Endothelial cell of umbilical vein (primary cell): Measurements from ENCODE around the gene UVRAG. TPM values are rescaled to one million over a fixed set of nuclear protein-coding genes. Genes with fewer than 3 reads are reported as not detected.

Experiments used
- BruUV-seq: library from RNA; stranded (reverse); fragments of 400-500 nt; replicated peaks from 2 replicates; lab custom pipeline; 2021; lab: Mats Ljungman, UMichigan
- CTCF ChIA-PET: fragments of 300-600, 350-600 bp; sonication (Branson Sonifier 250); formaldehyde crosslinking; loops from one replicate; lab custom pipeline; 2021; ENCODE audit warnings: antibody characterized with exemption, inconsistent platforms; lab: Charles Lee
- POLR2A ChIA-PET: fragments of 300-600, 350-600 bp; sonication (Branson Sonifier 250); formaldehyde crosslinking; loops from one replicate; lab custom pipeline; 2021; ENCODE audit warnings: antibody characterized with exemption, inconsistent platforms; lab: Charles Lee
- DNase-seq: peaks from one replicate; pipeline ENCODE4 v3.0.0-alpha.2; 2011; ENCODE audit warnings: low read depth, low spot score
- FAIRE-seq: peaks from 2 replicates; lab custom pipeline; 2011; peaks lifted over from hg19 to GRCh38; lab: Jason Lieb, UNC
- H2AFZ ChIP-seq: 2 replicates; pipeline ENCODE4 v1.6.0; 2012; ENCODE audit warnings: low read depth, low read length, control low read depth, inconsistent platforms
- H3K27ac ChIP-seq: 2 replicates; pipeline ENCODE4 v1.5.1; 2011; ENCODE audit warnings: low read depth, mild to moderate bottlenecking, control low read depth, low read length, moderate library complexity; ENCODE audit not compliant: insufficient read depth
- H3K27me3 ChIP-seq, 2 experiments: 2 replicates each; pipeline versions ENCODE4 v1.6.0 to v1.6.1; 2011; ENCODE audit warnings: low read length in 2 of 2, mixed read lengths in 1 of 2; ENCODE audit not compliant: control insufficient read depth in 2 of 2, insufficient read depth in 2 of 2
- H3K36me3 ChIP-seq, 2 experiments: 2 replicates in 1 of 2; 3 replicates in 1 of 2; pipeline ENCODE4 v1.5.1; 2011; ENCODE audit warnings: low read length in 2 of 2, mild to moderate bottlenecking in 1 of 2, moderate library complexity in 1 of 2; ENCODE audit not compliant: control insufficient read depth in 2 of 2, insufficient read depth in 2 of 2; ENCODE audit errors: extremely low read depth in 1 of 2
- H3K4me1 ChIP-seq: 3 replicates; pipeline ENCODE4 v1.5.1; 2011; ENCODE audit warnings: mild to moderate bottlenecking, low read length; ENCODE audit not compliant: control insufficient read depth, insufficient read depth; ENCODE audit errors: extremely low read depth
- H3K4me2 ChIP-seq: 2 replicates; pipeline ENCODE4 v1.6.1; 2011; ENCODE audit warnings: low read length, control low read depth, mixed read lengths; ENCODE audit not compliant: insufficient read depth
- H3K4me3 ChIP-seq, 3 experiments: fragments of 200-600 bp in 1 of 3; sonication (generic), shearing (Covaris generic) in 1 of 3; replicated peaks in 1 of 3; 2 replicates each; pipeline ENCODE4 v1.5.1; 2011 to 2016; ENCODE audit warnings: control low read depth in 3 of 3, low read length in 3 of 3, mild to moderate bottlenecking in 2 of 3, inconsistent platforms in 1 of 3, low read depth in 1 of 3, moderate library complexity in 1 of 3; ENCODE audit not compliant: insufficient read depth in 1 of 3
- H3K79me2 ChIP-seq: 2 replicates; pipeline ENCODE4 v1.6.0; 2012; ENCODE audit warnings: low read length, inconsistent platforms; ENCODE audit not compliant: control insufficient read depth, insufficient read depth
- H3K9ac ChIP-seq: replicated peaks from 2 replicates; pipeline ENCODE3; 2011; ENCODE audit warnings: low read length, control low read depth; ENCODE audit not compliant: insufficient read depth; ENCODE audit errors: extremely low read depth
- H3K9me1 ChIP-seq: replicated peaks from 3 replicates; pipeline ENCODE4 v1.6.0; 2011; ENCODE audit warnings: mild to moderate bottlenecking, low read length; ENCODE audit not compliant: control insufficient read depth, insufficient read depth; ENCODE audit errors: extremely low read depth
- H3K9me3 ChIP-seq: replicated peaks from 2 replicates; pipeline ENCODE4 v1.5.1; 2012; ENCODE audit warnings: low read length, inconsistent platforms; ENCODE audit not compliant: control insufficient read depth, insufficient read depth
- H4K20me1 ChIP-seq: replicated peaks from 2 replicates; pipeline ENCODE3; 2011; ENCODE audit warnings: mild to moderate bottlenecking, low read length; ENCODE audit not compliant: control insufficient read depth, insufficient read depth; ENCODE audit errors: extremely low read depth
- CTCF ChIP-seq, 2 donors: IDR thresholded peaks; 1 replicate in 1 of 2; 2 replicates in 1 of 2; pipeline ENCODE4 v1.5.1; 2011; ENCODE audit warnings: low read length in 2 of 2, mild to moderate bottlenecking in 2 of 2, moderate library complexity in 2 of 2, control low read depth in 1 of 2, inconsistent platforms in 1 of 2, low read depth in 1 of 2; ENCODE audit not compliant: insufficient read depth in 1 of 2; ENCODE audit errors: extremely low read depth in 1 of 2
- EZH2 ChIP-seq: IDR thresholded peaks from 2 replicates; pipeline ENCODE4 v1.6.1; 2012; ENCODE audit warnings: borderline replicate concordance, low read depth, mild to moderate bottlenecking, moderate library complexity, low read length, inconsistent platforms; ENCODE audit not compliant: severe bottlenecking
- FOS ChIP-seq: IDR thresholded peaks from 2 replicates; pipeline ENCODE4 v1.6.1; 2011; ENCODE audit warnings: mild to moderate bottlenecking, low read length, moderate library complexity, borderline replicate concordance; ENCODE audit not compliant: insufficient read depth
- GATA2 ChIP-seq: IDR thresholded peaks from 2 replicates; pipeline ENCODE4 v1.7.0; 2011; ENCODE audit warnings: low read depth, mild to moderate bottlenecking, moderate library complexity, mixed read lengths, low read length; ENCODE audit not compliant: insufficient read length, insufficient read depth
- JUN ChIP-seq: IDR thresholded peaks from 2 replicates; pipeline ENCODE4 v1.6.1; 2011; ENCODE audit warnings: borderline replicate concordance, low read depth; ENCODE audit not compliant: insufficient read length, insufficient read depth
- MAX ChIP-seq: IDR thresholded peaks from 2 replicates; pipeline ENCODE4 v1.6.1; 2011; ENCODE audit not compliant: insufficient read depth, insufficient read length
- MYC ChIP-seq: IDR thresholded peaks from one replicate; pipeline ENCODE4 v1.6.1; 2011; ENCODE audit warnings: mild to moderate bottlenecking, low read depth, low read length
- POLR2A ChIP-seq: IDR thresholded peaks from 2 replicates; pipeline ENCODE4 v1.6.1; 2012; ENCODE audit warnings: low read depth, mild to moderate bottlenecking, control low read depth, low read length
- POLR2AphosphoS5 ChIP-seq: IDR thresholded peaks from 2 replicates; pipeline ENCODE4 v1.6.1; 2012; ENCODE audit warnings: low read depth, mild to moderate bottlenecking, control low read depth, low read length, moderate library complexity; ENCODE audit not compliant: insufficient read depth
- dilution Hi-C: fragments of 300-500 bp; cut with MboI; formaldehyde crosslinking; loops from one replicate; pipeline ENCODE4 v1.15.0; 2019; ENCODE audit warnings: low sequenced_read_pairs; ENCODE audit not compliant: extremely low pct_ligation_motif_present
- intact Hi-C: fragments of 100-400 bp; cut with micrococcal nuclease; formaldehyde crosslinking; loops from one replicate; pipeline ENCODE4 v1.10.0; 2022
- polyA plus RNA-seq, 4 experiments: library from polyadenylated mRNA; depleted of rRNA in 3 of 4; stranded (reverse) in 3 of 4; unstranded in 1 of 4; fragments of >200 nt; gene quantifications; 2 replicates each; pipeline versions ENCODE4 v1.2.1 to v1.2.3, GENCODE V29; 2011 to 2012; ENCODE audit warnings: missing spikeins in 1 of 4
- total RNA-seq: library from RNA; stranded (reverse); gene quantifications from 2 replicates; pipeline ENCODE4 v1.2.3, GENCODE V29; 2021

Gene UVRAG
- total and polyA plus RNA-seq, 2 donors (not counting 3 experiments of a cell fraction or from before 2014, with no cell fraction given): 21.2 to 65.6 TPM

GRCh38 chr11:75782540-75783263 lies 32.3 kb upstream of the UVRAG start:
- Histone ChIP-seq H3K4me3 (no peak overlapping the region), H3K9ac (no peak overlapping the region), H3K27me3 (no peaks in the 10 kb centered on the region), H4K20me1 (no peaks in the 10 kb centered on the region), H3K9me3 (no peaks in the 10 kb centered on the region), H3K79me2 (no peaks in the 10 kb centered on the region), H3K27ac (no peak overlapping the region), H3K4me2 (no peak overlapping the region), H3K4me1 (peaks cover under 1% of the 10 kb centered on the region), H3K9me1 (no peaks in the 10 kb centered on the region), H3K36me3 (no peaks in the 10 kb centered on the region), H2AFZ (no peak overlapping the region)
- intact Hi-C loops (no loop called here), dilution Hi-C loops (no loop called here)
- CTCF ChIA-PET: interaction anchor here (0.7 kb wide), 1 partner anchor 59 kb away, joined by 3 read pairs; no protein-coding TSS in a partner anchor
- no peak for DNase-seq
- POLR2A ChIA-PET: no interaction called here
- no TSS peak for BruUV-seq
- TF ChIP-seq CTCF (IDR thresholded peaks at IDR 0.05; ENCODE audit: extremely low read depth in 1 of 2, insufficient read depth in 1 of 2, low read depth in 1 of 2, low read length in 2 of 2) (no peak), GATA2 (no peak), MYC (no peak), POLR2AphosphoS5 (no peak), FOS (no peak), MAX (no peak), EZH2 (no peak), POLR2A (no peak), JUN (no peak)
- peak; percentile 44 for FAIRE-seq
